Astrocyte (in vitro differentiated cells and primary cell): Measurements from ENCODE around the gene SURF4. TPM values are rescaled to one million over a fixed set of nuclear protein-coding genes. Genes with fewer than 3 reads are reported as not detected.

Experiments
- DNase-seq: peaks from one replicate; pipeline ENCODE4 v3.0.0-alpha.2; 2010; ENCODE audit warnings: low read depth
- FAIRE-seq: peaks from 2 replicates; lab custom pipeline; 2011; peaks lifted over from hg19 to GRCh38; lab: Jason Lieb, UNC
- H2AFZ ChIP-seq: 2 replicates; pipeline ENCODE4 v1.6.0; 2012; ENCODE audit warnings: low read depth, low read length, inconsistent platforms
- H3K27ac ChIP-seq: 2 replicates; pipeline ENCODE4 v1.5.1; 2011; ENCODE audit warnings: low read depth, low read length, inconsistent platforms
- H3K27me3 ChIP-seq: 2 replicates; pipeline ENCODE4 v1.6.0; 2011; ENCODE audit warnings: low read length, inconsistent platforms; ENCODE audit not compliant: insufficient read depth
- H3K36me3 ChIP-seq: 2 replicates; pipeline ENCODE4 v1.5.1; 2011; ENCODE audit warnings: low read length, inconsistent platforms; ENCODE audit not compliant: insufficient read depth
- H3K4me1 ChIP-seq: 2 replicates; pipeline ENCODE4 v1.5.1; 2011; ENCODE audit warnings: low read length, inconsistent platforms; ENCODE audit not compliant: insufficient read depth
- H3K4me2 ChIP-seq: 2 replicates; pipeline ENCODE4 v1.6.0; 2012; ENCODE audit warnings: low read length, inconsistent platforms
- H3K4me3 ChIP-seq: 2 replicates; pipeline ENCODE4 v1.5.1; 2011; ENCODE audit warnings: low read depth, mild to moderate bottlenecking, low read length, inconsistent platforms; ENCODE audit not compliant: insufficient read depth
- H3K79me2 ChIP-seq: 2 replicates; pipeline ENCODE4 v1.6.0; 2012; ENCODE audit warnings: mild to moderate bottlenecking, low read length, inconsistent platforms; ENCODE audit not compliant: insufficient read depth
- H3K9ac ChIP-seq: 2 replicates; pipeline ENCODE4 v1.6.0; 2012; ENCODE audit warnings: mild to moderate bottlenecking, low read length, inconsistent platforms
- H3K9me3 ChIP-seq: 2 replicates; pipeline ENCODE4 v1.5.1; 2012; ENCODE audit warnings: low read depth, mild to moderate bottlenecking, low read length, inconsistent platforms; ENCODE audit not compliant: insufficient read depth
- H4K20me1 ChIP-seq: 2 replicates; pipeline ENCODE4 v1.6.0; 2012; ENCODE audit warnings: low read length, inconsistent platforms; ENCODE audit not compliant: insufficient read depth
- H3K27ac Mint-ChIP-seq: one replicate; pipeline ENCODE4 v1.8.0; 2021; ENCODE audit warnings: mild to moderate bottlenecking, mixed read lengths; ENCODE audit not compliant: unreplicated experiment
- H3K27me3 Mint-ChIP-seq: one replicate; pipeline ENCODE4 v1.8.0; 2021; ENCODE audit warnings: low read depth, mixed read lengths; ENCODE audit not compliant: unreplicated experiment
- H3K36me3 Mint-ChIP-seq: one replicate; pipeline ENCODE4 v1.8.0; 2021; ENCODE audit warnings: low read depth, mixed read lengths; ENCODE audit not compliant: unreplicated experiment
- H3K4me1 Mint-ChIP-seq: one replicate; pipeline ENCODE4 v1.8.0; 2021; ENCODE audit warnings: low read depth, mixed read lengths; ENCODE audit not compliant: unreplicated experiment
- H3K4me3 Mint-ChIP-seq: one replicate; pipeline ENCODE4 v1.8.0; 2021; ENCODE audit warnings: mild to moderate bottlenecking, moderate library complexity, mixed read lengths; ENCODE audit not compliant: unreplicated experiment
- H3K9me3 Mint-ChIP-seq: one replicate; pipeline ENCODE4 v1.8.0; 2021; ENCODE audit warnings: mild to moderate bottlenecking, mixed read lengths; ENCODE audit not compliant: unreplicated experiment
- EZH2 ChIP-seq: IDR thresholded peaks from 2 replicates; pipeline ENCODE4 v1.6.1; 2012; ENCODE audit warnings: mild to moderate bottlenecking, low read length, inconsistent platforms; ENCODE audit not compliant: insufficient read depth
- total RNA-seq: library from RNA; stranded (reverse); gene quantifications from 2 replicates; pipeline ENCODE4 v1.2.1, GENCODE V29; 2021
- TF ChIP-seq, protein P1 (sequence below): IDR thresholded peaks from 2 replicates; pipeline ENCODE4 v1.5.1; 2011; ENCODE audit warnings: low read depth, mild to moderate bottlenecking, inconsistent platforms, low read length, moderate library complexity; ENCODE audit not compliant: insufficient read depth

SURF4 gene
- total RNA-seq, 1 donor from 2014 or later, result 338 TPM

DNA sequence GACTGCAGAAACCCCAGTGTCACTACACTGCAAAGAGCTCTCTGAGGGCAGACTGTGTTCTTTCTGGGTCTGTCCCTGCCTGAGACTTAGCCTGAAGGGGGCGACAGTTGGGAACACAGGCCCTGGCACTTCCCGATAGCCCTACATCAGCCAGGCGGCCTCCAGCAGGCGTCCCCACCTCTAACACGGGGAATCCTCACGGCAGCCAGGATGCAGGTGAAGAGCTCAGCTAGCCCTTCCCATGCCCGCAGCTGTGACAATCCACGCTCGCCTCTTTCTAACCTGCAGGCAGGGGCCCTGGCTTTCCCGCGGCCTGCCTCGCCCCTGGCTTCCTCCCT, 33.8 kb downstream of the SURF4 start:
- TF ChIP-seq EZH2, result no peak
- TF ChIP-seq, protein P1, sequence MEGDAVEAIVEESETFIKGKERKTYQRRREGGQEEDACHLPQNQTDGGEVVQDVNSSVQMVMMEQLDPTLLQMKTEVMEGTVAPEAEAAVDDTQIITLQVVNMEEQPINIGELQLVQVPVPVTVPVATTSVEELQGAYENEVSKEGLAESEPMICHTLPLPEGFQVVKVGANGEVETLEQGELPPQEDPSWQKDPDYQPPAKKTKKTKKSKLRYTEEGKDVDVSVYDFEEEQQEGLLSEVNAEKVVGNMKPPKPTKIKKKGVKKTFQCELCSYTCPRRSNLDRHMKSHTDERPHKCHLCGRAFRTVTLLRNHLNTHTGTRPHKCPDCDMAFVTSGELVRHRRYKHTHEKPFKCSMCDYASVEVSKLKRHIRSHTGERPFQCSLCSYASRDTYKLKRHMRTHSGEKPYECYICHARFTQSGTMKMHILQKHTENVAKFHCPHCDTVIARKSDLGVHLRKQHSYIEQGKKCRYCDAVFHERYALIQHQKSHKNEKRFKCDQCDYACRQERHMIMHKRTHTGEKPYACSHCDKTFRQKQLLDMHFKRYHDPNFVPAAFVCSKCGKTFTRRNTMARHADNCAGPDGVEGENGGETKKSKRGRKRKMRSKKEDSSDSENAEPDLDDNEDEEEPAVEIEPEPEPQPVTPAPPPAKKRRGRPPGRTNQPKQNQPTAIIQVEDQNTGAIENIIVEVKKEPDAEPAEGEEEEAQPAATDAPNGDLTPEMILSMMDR, result no peak
- H3K9me3 Mint-ChIP-seq, result no peaks in the 10 kb centered on the region
- H3K36me3 Mint-ChIP-seq, result peaks cover 16% of the 10 kb centered on the region
- Histone ChIP-seq H3K9ac (no peak overlapping the region), H3K27me3 (no peaks in the 10 kb centered on the region), H3K4me1 (peaks cover 8% of the 10 kb centered on the region), H3K4me3 (no peak overlapping the region), H4K20me1 (peaks cover 21% of the 10 kb centered on the region), H2AFZ (no peak overlapping the region), H3K27ac (no peak overlapping the region), H3K79me2 (peaks cover 20% of the 10 kb centered on the region), H3K9me3 (no peaks in the 10 kb centered on the region), H3K36me3 (peaks cover 26% of the 10 kb centered on the region), H3K4me2 (no peak overlapping the region)
- no peak overlapping the region for H3K4me3 Mint-ChIP-seq
- DNase-seq, result no peak
- H3K27ac Mint-ChIP-seq, result no peak overlapping the region
- H3K27me3 Mint-ChIP-seq, result no peaks in the 10 kb centered on the region
- FAIRE-seq, result no peak
- peaks cover 5% of the 10 kb centered on the region for H3K4me1 Mint-ChIP-seq

DNA sequence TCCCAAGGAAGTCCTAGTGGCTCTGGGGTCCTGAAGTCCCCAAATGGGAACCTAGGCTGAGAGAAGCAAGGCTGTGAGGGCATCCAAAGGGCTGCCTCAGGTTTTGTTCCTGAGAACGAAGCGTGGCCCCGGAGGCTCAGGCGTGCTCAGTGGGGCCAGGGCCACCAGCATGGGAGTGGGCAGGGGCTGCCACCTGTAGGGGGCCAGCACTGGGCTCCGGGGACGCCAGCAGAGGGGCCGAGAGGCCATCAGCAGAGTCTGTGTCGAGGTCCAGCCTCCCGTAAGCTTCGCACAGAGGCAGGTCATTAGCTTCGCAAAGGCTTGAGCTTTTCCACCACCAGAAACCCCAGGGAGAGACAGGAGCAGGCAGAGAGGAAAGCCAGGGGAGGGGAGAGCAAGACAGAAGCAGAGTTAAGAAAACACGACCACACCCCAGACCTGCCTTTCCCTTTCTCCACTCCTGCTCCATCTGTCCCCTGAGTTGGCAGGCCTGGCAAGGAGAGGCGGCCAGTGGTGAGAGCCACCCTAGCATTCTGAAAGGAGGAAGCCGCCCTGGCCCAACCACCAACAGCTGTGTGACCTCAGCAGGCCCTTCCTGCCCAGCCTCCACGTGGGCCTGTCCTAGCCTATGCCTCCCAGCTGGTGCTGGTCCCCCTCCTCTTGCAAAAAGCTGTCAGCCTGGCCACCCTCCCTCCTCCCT, 34.3 kb downstream of the SURF4 start:
- Histone ChIP-seq H3K4me3 (no peak overlapping the region), H3K9me3 (no peaks in the 10 kb centered on the region), H2AFZ (no peak overlapping the region), H3K36me3 (peaks cover 26% of the 10 kb centered on the region), H3K27ac (no peak overlapping the region), H4K20me1 (peaks cover 16% of the 10 kb centered on the region), H3K4me1 (peaks cover 5% of the 10 kb centered on the region), H3K9ac (no peak overlapping the region), H3K79me2 (peaks cover 15% of the 10 kb centered on the region), H3K27me3 (no peaks in the 10 kb centered on the region), H3K4me2 (no peak overlapping the region)
- H3K36me3 Mint-ChIP-seq, result peaks cover 16% of the 10 kb centered on the region
- H3K4me3 Mint-ChIP-seq, result no peak overlapping the region
- no peak for TF ChIP-seq EZH2
- TF ChIP-seq, protein P1, result no peak
- DNase-seq (no peak), FAIRE-seq (no peak)
- H3K27me3 Mint-ChIP-seq, result no peaks in the 10 kb centered on the region
- H3K27ac Mint-ChIP-seq, result no peak overlapping the region
- no peaks in the 10 kb centered on the region for H3K9me3 Mint-ChIP-seq
- peaks cover 3% of the 10 kb centered on the region for H3K4me1 Mint-ChIP-seq

DNA sequence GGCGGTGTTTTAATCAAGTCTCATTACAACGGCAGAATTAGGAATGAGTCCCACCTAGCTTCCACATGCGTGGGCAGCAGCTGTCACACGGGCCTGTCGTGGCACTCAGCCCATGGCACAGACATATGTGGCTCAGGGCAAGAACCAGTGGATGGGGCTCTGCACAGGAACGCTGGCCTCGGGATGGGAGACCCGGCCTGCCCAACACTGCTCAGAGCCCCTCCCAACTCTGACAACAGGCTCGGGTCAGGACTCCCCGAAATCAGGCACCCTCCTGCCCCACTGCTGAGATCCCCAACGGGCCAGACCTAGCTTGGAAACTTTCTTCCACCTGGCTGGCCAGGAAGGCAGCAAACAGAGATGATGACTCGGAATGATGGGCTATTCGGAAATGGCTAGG, 34.9 kb downstream of the SURF4 start:
- Histone ChIP-seq H2AFZ (no peak overlapping the region), H4K20me1 (peaks cover 10% of the 10 kb centered on the region), H3K27me3 (no peaks in the 10 kb centered on the region), H3K79me2 (peaks cover 12% of the 10 kb centered on the region), H3K36me3 (peaks cover 26% of the 10 kb centered on the region), H3K9me3 (no peaks in the 10 kb centered on the region), H3K4me1 (no peaks in the 10 kb centered on the region), H3K27ac (no peak overlapping the region), H3K9ac (no peak overlapping the region), H3K4me2 (no peak overlapping the region), H3K4me3 (no peak overlapping the region)
- TF ChIP-seq, protein P1, result no peak
- no peak for TF ChIP-seq EZH2
- Mint-ChIP-seq H3K4me1 (no peaks in the 10 kb centered on the region), H3K36me3 (peaks cover 14% of the 10 kb centered on the region), H3K9me3 (no peaks in the 10 kb centered on the region), H3K27me3 (no peaks in the 10 kb centered on the region), H3K27ac (no peak overlapping the region), H3K4me3 (no peak overlapping the region)
- DNase-seq (no peak), FAIRE-seq (no peak)
